HepG2 (cell line): ENCODE data around the gene PLEKHM2. TPM values are rescaled to one million over a fixed set of nuclear protein-coding genes. Genes with fewer than 3 reads are reported as not detected.

Experiments used
- CHCHD3 ChIP-seq: sonication (generic); formaldehyde crosslinking; IDR thresholded peaks from 2 replicates; pipeline ENCODE4 v1.8.0; 2022; ENCODE audit warnings: mild to moderate bottlenecking, missing genetic modification reagents, moderate library complexity
- ETS1 ChIP-seq: sonication (generic); formaldehyde crosslinking; IDR thresholded peaks from 2 replicates; pipeline ENCODE4 v1.4.0; 2020; ENCODE audit warnings: missing genetic modification reagents
- FOXK1 ChIP-seq: sonication (generic); formaldehyde crosslinking; IDR thresholded peaks from 2 replicates; pipeline ENCODE4 v1.4.0; 2020; ENCODE audit warnings: low read depth, missing genetic modification reagents, borderline replicate concordance
- GTF2F1 ChIP-seq: fragments of 150-350 bp; IDR thresholded peaks from 2 replicates; pipeline ENCODE4 v1.6.1; 2014; ENCODE audit warnings: low read length
- KAT2B ChIP-seq: fragments of 150-350 bp; IDR thresholded peaks from 2 replicates; pipeline ENCODE4 v1.6.1; 2014; ENCODE audit warnings: low read depth, low read length, borderline replicate concordance
- MLLT10 ChIP-seq: sonication (generic); formaldehyde crosslinking; IDR thresholded peaks from 2 replicates; pipeline ENCODE4 v1.4.0; 2020; ENCODE audit warnings: missing genetic modification reagents
- NBN ChIP-seq: fragments of 450-650 bp; conservative IDR thresholded peaks from 2 replicates; pipeline ENCODE4 v1.6.1; 2017
- PAWR ChIP-seq: sonication (generic); formaldehyde crosslinking; IDR thresholded peaks from 2 replicates; pipeline ENCODE4 v1.4.0; 2020; ENCODE audit warnings: missing genetic modification reagents, mild to moderate bottlenecking, borderline replicate concordance
- POLR2G ChIP-seq: fragments of 200-400 bp; formaldehyde crosslinking; IDR thresholded peaks from 2 replicates; pipeline ENCODE4 v1.6.1; 2018; ENCODE audit warnings: mild to moderate bottlenecking, low read depth, low read length, moderate library complexity
- REL ChIP-seq: sonication (generic); formaldehyde crosslinking; conservative IDR thresholded peaks from 2 replicates; pipeline ENCODE4 v1.8.0; 2022; ENCODE audit warnings: mild to moderate bottlenecking, missing genetic modification reagents, moderate library complexity
- RXRA ChIP-seq: sonication (generic); formaldehyde crosslinking; IDR thresholded peaks from 2 replicates; pipeline ENCODE4 v1.5.1; 2020; ENCODE audit warnings: missing genetic modification reagents
- TAF1 ChIP-seq: sonication (generic); formaldehyde crosslinking; IDR thresholded peaks from 2 replicates; pipeline ENCODE4 v1.4.0; 2020; ENCODE audit warnings: missing genetic modification reagents
- TMF1 ChIP-seq: sonication (generic); formaldehyde crosslinking; IDR thresholded peaks from 2 replicates; pipeline ENCODE4 v1.8.1; 2022; ENCODE audit warnings: low read depth, missing genetic modification reagents
- U2AF1 ChIP-seq: fragments of 200-400 bp; formaldehyde crosslinking; optimal IDR thresholded peaks from 2 replicates; pipeline ENCODE3; 2017; ENCODE audit warnings: mild to moderate bottlenecking, low read depth, low read length
- ZBTB8A ChIP-seq: sonication (generic); formaldehyde crosslinking; IDR thresholded peaks from 2 replicates; pipeline ENCODE4 v1.4.0; 2020; ENCODE audit warnings: mild to moderate bottlenecking, low read depth, missing genetic modification reagents, borderline replicate concordance
- ZMAT5 ChIP-seq: sonication (generic); formaldehyde crosslinking; IDR thresholded peaks from 2 replicates; pipeline ENCODE4 v1.5.0; 2020; ENCODE audit warnings: mild to moderate bottlenecking, low read depth, missing genetic modification reagents, borderline replicate concordance
- ZNF484 ChIP-seq: sonication (generic); formaldehyde crosslinking; IDR thresholded peaks from 2 replicates; pipeline ENCODE4 v1.5.1; 2020; ENCODE audit warnings: mild to moderate bottlenecking, low read depth, missing genetic modification reagents, borderline replicate concordance
- ZNF569 ChIP-seq: sonication (generic); formaldehyde crosslinking; IDR thresholded peaks from 2 replicates; pipeline ENCODE4 v1.5.0; 2020; ENCODE audit warnings: mild to moderate bottlenecking, missing genetic modification reagents, moderate library complexity, borderline replicate concordance
- ZNF746 ChIP-seq: sonication (generic); formaldehyde crosslinking; IDR thresholded peaks from 2 replicates; pipeline ENCODE4 v1.8.0; 2022; ENCODE audit warnings: mild to moderate bottlenecking, missing genetic modification reagents
- ZNF790 ChIP-seq: sonication (generic); formaldehyde crosslinking; IDR thresholded peaks from 2 replicates; pipeline ENCODE4 v1.8.0; 2022; ENCODE audit warnings: missing genetic modification reagents, mild to moderate bottlenecking, borderline replicate concordance
- polyA plus RNA-seq, 8 experiments: library from polyadenylated mRNA; depleted of rRNA in 3 of 8; stranded (reverse) in 7 of 8; unstranded in 1 of 8; fragments of >200 nt; fragmentation: Illumina TruSeq in 4 of 8; extraction: Trizol in 4 of 8; gene quantifications; 2 replicates each; pipeline versions ENCODE4 v1.2.1 to v1.2.3, GENCODE V29; 2011 to 2016; ENCODE audit warnings: low read depth in 4 of 8, missing spikeins in 1 of 8, mixed read lengths in 1 of 8; ENCODE audit not compliant: insufficient read depth in 1 of 8
- total RNA-seq, 5 experiments: library from RNA; depleted of rRNA; stranded (reverse); fragments of >200 nt; fragmentation: Illumina TruSeq; extraction: Trizol; gene quantifications; 2 replicates each; pipeline ENCODE4 v1.2.3, GENCODE V29; 2016; ENCODE audit warnings: low read depth in 1 of 5
- TF ChIP-seq, protein P1 (sequence below): sonication (generic); formaldehyde crosslinking; conservative IDR thresholded peaks from 2 replicates; pipeline ENCODE4 v1.4.0; 2020; ENCODE audit warnings: missing genetic modification reagents
- TF ChIP-seq, protein P2 (sequence below): sonication (generic); formaldehyde crosslinking; IDR thresholded peaks from 2 replicates; pipeline ENCODE4 v1.5.0; 2020; ENCODE audit warnings: mild to moderate bottlenecking, missing genetic modification reagents, moderate library complexity
- TF ChIP-seq, protein P3 (sequence below): sonication (generic); formaldehyde crosslinking; IDR thresholded peaks from 2 replicates; pipeline ENCODE4 v1.4.0; 2020; ENCODE audit warnings: mild to moderate bottlenecking, missing genetic modification reagents

PLEKHM2 gene
- total and polyA plus RNA-seq, 2 of the 13 experiments (the other 11 are each of a cell fraction or from before 2014, with no cell fraction given): 16.5 to 27.3 TPM

GRCh38 chr1:15740924-15741850 lies 57.1 kb downstream of the PLEKHM2 start (continued):
- TF ChIP-seq, protein P1, sequence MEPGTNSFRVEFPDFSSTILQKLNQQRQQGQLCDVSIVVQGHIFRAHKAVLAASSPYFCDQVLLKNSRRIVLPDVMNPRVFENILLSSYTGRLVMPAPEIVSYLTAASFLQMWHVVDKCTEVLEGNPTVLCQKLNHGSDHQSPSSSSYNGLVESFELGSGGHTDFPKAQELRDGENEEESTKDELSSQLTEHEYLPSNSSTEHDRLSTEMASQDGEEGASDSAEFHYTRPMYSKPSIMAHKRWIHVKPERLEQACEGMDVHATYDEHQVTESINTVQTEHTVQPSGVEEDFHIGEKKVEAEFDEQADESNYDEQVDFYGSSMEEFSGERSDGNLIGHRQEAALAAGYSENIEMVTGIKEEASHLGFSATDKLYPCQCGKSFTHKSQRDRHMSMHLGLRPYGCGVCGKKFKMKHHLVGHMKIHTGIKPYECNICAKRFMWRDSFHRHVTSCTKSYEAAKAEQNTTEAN (CRISPR knock-in tag): no peak
- TF ChIP-seq, protein P2, sequence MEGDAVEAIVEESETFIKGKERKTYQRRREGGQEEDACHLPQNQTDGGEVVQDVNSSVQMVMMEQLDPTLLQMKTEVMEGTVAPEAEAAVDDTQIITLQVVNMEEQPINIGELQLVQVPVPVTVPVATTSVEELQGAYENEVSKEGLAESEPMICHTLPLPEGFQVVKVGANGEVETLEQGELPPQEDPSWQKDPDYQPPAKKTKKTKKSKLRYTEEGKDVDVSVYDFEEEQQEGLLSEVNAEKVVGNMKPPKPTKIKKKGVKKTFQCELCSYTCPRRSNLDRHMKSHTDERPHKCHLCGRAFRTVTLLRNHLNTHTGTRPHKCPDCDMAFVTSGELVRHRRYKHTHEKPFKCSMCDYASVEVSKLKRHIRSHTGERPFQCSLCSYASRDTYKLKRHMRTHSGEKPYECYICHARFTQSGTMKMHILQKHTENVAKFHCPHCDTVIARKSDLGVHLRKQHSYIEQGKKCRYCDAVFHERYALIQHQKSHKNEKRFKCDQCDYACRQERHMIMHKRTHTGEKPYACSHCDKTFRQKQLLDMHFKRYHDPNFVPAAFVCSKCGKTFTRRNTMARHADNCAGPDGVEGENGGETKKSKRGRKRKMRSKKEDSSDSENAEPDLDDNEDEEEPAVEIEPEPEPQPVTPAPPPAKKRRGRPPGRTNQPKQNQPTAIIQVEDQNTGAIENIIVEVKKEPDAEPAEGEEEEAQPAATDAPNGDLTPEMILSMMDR (CRISPR knock-in tag): peak; percentile 99
- no peak for TF ChIP-seq ZBTB8A
- no peak for TF ChIP-seq NBN
- no peak for TF ChIP-seq REL (CRISPR knock-in tag)
- TF ChIP-seq ZNF746 (CRISPR knock-in tag): no peak
- no peak for TF ChIP-seq U2AF1
- no peak for TF ChIP-seq ETS1 (CRISPR knock-in tag)
- no peak for TF ChIP-seq PAWR (CRISPR knock-in tag)
- TF ChIP-seq ZNF790: no peak
- no peak for TF ChIP-seq ZNF569
- no peak for TF ChIP-seq TMF1 (CRISPR knock-in tag)
- no peak for TF ChIP-seq ZMAT5 (CRISPR knock-in tag)
- TF ChIP-seq ZNF484 (CRISPR knock-in tag): no peak
- TF ChIP-seq, protein P3, sequence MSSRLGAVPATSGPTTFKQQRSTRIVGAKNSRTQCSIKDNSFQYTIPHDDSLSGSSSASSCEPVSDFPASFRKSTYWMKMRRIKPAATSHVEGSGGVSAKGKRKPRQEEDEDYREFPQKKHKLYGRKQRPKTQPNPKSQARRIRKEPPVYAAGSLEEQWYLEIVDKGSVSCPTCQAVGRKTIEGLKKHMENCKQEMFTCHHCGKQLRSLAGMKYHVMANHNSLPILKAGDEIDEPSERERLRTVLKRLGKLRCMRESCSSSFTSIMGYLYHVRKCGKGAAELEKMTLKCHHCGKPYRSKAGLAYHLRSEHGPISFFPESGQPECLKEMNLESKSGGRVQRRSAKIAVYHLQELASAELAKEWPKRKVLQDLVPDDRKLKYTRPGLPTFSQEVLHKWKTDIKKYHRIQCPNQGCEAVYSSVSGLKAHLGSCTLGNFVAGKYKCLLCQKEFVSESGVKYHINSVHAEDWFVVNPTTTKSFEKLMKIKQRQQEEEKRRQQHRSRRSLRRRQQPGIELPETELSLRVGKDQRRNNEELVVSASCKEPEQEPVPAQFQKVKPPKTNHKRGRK (CRISPR knock-in tag): no peak
- no peak for TF ChIP-seq TAF1
- no peak for TF ChIP-seq KAT2B
- TF ChIP-seq RXRA (CRISPR knock-in tag): peak; percentile 56; the same call in 1 of the 2 replicates
- TF ChIP-seq FOXK1 (CRISPR knock-in tag): peak; percentile 43; the same call in 1 of the 2 replicates
- no peak for TF ChIP-seq CHCHD3 (CRISPR knock-in tag)
- TF ChIP-seq POLR2G: no peak
- TF ChIP-seq MLLT10 (CRISPR knock-in tag): no peak
- no peak for TF ChIP-seq GTF2F1
